Stimulated activated CD8-positive, alpha-beta memory T cell treated with anti-CD3 and anti-CD28 coated beads, Interleukin-15, amount 100 ng/mL, for 24 hours (primary cell): Measurements from ENCODE around the gene C10orf105.

Experiments
- DNase-seq: peaks from one replicate; pipeline ENCODE4 v3.0.0-alpha.2; 2020; ENCODE audit warnings: low read depth

The C10orf105 gene

DNA sequence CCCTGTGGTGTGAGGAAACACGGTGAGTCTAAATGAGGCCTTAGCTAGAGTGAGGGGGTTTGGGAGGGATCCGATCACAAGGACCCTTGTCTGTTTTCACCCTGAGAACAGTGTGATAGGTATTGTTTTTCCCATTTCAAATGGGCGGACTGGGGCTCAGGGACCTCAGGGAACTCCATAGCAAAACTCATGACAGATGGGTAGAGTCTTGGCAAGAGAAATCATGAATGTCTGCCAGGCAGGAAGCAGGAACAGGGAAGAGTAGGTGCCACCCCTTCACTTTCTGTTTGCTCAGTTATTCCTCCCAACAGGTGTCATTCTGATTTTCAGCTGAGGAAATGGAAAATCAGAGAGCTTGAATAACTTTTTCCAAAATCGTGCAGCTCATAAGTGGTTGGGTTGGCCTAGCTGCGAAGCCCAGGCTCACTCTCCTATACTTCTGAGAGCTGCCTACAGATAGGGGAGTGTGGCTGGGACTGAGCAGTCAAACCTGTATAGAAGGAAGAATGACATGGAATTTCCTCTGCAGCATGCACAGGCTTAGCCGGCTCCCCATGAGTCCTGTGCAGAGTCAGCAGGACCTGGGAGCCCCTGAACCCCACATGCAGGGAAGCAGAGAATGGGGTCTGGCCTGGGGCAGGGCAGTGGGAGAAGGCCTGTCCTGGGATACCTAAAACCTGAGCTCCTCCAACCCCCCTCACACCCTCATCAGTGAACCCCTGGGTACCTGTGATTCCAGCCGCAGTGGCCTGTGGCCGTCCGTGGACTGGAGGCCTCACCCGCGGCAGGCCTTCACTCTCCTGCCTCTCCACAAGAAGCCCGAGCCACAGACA is 17.6 kb upstream of the C10orf105 start:
- no peak for DNase-seq

DNA sequence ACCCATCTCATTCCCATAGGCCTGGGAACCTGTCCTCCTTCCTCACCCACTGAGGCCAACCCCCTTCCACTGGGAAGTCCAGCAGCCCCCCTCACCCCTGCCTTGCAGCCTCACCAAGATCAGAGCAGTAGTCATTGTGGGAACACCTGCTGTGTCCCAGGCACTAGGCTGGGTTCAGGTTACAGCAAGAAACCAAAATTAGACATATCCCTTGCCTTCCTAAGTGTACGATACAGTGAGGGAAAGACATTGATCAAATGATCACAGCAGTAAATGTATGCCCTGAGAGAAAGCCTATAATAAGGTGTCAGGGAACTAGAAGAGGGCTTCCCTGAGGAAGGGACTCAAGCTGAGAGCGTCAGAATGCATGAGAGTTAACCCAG is 17.0 kb upstream of the C10orf105 start:
- DNase-seq, result no peak

GRCh38 chr10:71735709-71736569 is 16.4 kb upstream of the C10orf105 start:
- no peak for DNase-seq

GRCh38 chr10:71734797-71735196 is 15.2 kb upstream of the C10orf105 start:
- DNase-seq, result no peak

GRCh38 chr10:71731791-71732190 is 12.2 kb upstream of the C10orf105 start:
- no peak for DNase-seq

DNA sequence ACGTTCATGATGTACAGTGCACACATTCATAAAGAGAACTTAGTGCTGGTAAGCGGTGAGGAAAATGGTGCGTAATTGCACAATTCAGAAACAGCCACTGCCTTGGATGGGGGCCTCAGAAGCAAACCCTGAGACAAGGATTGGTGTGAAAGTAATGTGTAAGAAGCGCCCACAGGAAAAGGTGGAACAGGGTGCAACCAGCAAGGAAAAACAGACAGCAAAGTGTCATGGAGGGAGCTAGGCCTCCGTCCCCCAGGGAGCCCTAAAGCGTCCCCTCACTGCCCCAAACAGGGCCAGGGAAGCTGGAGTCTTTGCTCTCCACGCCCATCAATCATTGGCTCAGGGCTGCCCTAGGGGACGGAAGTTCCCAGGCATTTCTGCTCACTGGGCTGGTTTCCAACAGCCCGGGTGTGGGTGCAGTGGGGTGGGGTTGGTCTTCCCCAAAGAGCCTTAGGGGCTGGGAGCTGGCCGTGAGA is 9.6 kb upstream of the C10orf105 start:
- DNase-seq, result no peak

GRCh38 chr10:71727738-71728737 is 8.5 kb upstream of the C10orf105 start:
- DNase-seq, result no peak

DNA sequence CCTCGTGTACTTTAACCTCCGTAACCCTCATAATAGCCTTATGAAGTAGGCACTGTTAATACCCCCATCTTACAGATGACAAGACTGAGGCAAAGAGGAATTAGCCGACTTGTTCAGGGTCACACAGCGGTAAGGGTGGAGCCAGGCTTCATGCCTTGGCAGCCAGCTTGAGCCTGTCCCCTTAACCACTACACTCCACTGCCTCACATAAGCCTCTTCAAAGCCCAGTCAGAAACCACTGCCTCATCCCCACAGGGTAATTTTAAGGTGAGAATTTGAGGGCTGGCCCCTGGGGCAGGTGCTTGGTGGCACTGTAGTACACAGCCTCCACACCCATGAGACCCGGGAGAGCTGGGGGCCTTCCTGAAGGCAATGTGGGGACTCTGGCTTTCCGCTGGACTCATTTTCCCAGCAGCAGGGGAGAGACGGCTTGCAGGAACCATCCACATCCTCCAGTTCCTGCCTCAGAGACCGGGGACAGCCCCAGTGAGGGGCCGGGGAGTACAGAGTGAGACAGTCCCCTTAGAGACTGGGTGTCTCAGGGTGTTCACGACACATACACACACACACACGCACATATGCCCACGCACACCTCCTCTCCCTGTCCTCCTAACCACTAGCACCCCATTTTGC is 7.6 kb upstream of the C10orf105 start:
- no peak for DNase-seq

DNA sequence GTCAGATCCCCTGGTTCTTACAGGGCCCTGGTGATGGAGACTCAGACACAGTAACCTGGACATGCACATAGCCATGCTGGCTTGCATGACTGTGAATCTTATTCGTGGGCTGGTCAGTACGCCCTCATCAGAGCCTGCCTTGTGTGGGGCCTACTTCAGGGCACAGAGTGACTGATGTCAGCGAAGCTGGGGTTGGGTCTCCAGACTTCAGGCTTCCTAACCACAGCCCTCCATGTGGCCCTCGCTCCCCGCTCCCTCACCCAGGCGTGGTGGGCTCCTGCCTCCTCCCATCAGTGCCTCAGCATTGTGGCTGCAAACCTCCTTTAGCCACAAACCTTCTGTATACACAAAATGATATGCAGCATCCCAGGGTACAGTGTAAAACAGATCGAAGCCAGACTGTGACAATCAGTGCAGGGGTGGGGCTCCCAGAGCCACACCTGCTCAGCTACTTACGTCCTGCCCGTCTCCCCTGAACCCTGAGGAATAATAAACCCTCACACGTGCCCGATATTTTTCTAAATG is 7.1 kb upstream of the C10orf105 start:
- no peak for DNase-seq

DNA sequence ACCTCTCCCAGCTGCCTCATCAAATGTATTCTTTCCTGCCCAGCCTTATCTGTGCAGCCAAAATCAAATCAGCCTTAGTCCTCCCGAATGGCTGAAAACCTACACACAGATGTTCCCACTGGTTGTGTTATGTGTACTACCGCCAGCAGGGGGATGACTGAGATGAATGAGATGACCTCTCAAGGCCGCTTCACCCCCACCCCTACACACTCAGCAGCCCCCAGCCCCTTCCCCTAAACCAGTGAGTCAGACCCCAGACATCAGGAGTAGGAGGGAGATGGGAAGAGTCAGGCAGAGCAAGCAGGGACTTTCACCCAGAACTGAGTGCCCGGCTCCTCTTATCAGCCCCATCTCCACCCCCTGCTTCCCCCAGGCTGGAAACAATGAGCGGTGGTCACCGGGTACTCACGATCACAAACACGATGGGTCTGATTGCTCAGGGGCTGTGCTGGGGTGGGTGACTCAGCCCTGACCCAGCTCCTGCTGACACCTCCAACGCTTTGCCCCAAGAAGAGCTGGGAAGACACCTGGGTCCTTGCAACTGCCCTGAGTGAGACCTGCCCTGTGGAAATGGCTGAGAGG is 6.5 kb upstream of the C10orf105 start:
- DNase-seq, result no peak

GRCh38 chr10:71725249-71725648 is 5.7 kb upstream of the C10orf105 start:
- DNase-seq, result no peak

GRCh38 chr10:71724539-71724938 is 5.0 kb upstream of the C10orf105 start:
- no peak for DNase-seq

GRCh38 chr10:71723311-71723710 is 3.7 kb upstream of the C10orf105 start:
- DNase-seq, result no peak

DNA sequence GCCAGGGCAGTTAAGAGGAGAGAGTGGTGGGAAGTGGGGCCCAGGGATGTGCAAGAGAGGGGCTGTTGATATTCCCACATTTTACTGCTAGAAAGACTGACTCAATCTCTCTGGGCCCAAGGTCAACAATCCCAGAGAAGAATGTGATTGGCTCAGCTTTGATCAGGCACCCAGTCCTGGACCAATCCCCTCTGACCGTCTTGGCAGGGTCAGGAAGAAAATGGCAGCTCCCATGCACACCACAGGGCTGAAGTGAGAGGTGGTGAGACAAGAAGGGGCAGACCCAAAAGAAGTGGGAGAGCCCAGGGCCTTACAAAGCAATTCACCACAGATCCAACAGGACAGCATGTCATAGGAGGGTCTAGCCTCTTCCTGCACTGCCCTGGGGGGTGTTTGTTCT is 3.3 kb upstream of the C10orf105 start:
- DNase-seq, result no peak

GRCh38 chr10:71721313-71721712 is 1.7 kb upstream of the C10orf105 start:
- no peak for DNase-seq

DNA sequence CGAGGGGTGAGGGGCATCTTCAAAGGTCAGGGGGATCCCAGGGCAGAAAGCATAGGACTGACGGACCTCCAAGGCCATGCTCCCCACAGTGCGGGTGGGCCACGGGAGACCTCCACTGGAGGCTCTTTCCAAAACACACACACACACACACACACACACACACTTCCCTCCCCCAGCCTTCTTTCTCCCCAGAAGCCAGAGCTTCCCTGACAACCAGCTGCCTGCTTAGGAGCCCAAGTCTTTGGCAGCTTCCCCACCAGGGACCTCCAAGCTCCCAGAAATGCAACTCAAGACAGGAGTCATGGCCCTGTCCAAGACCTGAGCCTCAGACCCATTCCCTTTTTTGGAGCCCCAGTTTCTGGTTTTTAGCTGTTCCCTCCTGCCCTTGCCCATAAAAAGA is 710 bp upstream of the C10orf105 start:
- DNase-seq, result no peak

DNA sequence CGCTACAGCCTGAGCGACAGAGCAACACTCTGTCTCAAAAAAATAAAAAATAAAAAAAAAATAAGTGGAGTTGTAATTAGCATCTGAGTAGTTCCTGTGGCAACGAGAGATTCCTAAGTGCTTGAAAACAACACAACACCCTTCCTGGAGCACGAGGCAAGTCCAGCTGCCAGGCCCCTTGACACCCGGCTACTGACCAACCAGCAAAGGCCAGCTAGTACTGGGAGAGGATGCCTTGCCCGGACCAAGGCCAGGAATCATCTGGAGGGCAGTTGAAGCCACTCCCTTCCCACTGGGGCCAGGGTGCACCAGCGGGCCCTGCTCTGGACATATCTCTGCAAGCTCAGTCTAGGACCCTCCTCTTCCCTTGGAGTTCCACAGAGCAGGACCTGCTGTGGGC is 536 bp downstream of the C10orf105 start:
- no peak for DNase-seq

GRCh38 chr10:71718165-71718698 is 1.3 kb downstream of the C10orf105 start:
- DNase-seq, result no peak

DNA sequence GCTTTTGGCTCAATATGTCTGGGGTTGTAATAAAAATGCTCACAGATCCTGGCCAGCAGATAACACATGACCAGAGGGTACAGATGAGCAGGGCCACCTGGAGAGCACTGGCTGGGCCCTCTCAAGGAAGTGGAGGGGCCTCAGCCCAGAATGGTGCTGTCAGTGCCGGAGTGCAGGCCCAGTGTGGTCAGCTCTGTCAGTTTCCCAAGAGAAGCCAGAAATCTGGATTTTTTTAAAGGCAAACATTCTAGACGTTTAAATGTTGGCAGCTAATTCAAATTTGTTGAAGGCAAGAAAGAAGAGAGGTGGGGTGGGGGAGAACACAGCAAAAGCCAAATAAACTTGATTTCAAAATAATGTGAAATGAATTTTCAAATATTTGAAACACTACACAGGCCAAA is 2.0 kb downstream of the C10orf105 start:
- no peak for DNase-seq

DNA sequence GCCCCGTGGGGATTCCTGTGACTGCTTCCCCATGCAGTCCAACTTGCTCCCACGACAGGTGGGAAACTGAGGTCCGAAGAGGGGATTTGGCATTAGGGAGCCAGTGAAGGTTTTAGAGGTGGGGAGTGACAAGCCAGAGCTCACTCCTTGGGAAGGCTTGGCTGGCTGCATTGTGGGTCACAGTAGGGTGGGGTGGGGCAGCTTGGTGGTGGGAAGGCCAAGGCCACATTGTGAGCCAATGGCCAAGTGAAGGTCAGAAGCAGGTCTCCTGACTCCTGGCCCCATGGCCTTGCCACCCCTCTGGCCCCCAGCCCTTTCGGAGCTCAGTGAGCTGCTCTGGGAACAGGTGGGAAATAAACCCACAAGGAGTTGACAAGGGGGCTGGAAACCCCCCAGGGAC is 2.5 kb downstream of the C10orf105 start:
- no peak for DNase-seq

- no peak for DNase-seq
Measured at GRCh38 chr10:71716426-71716825, 3.2 kb downstream of the C10orf105 start.
